ENCODE results near the gene COL4A2. TPM values are rescaled to one million over a fixed set of nuclear protein-coding genes. Genes with fewer than 3 reads are reported as not detected.

Gene COL4A2
- total RNA-seq, 3 donors from 2014 or later = 0.63 to 1.2 (median 1.1) TPM

DNA sequence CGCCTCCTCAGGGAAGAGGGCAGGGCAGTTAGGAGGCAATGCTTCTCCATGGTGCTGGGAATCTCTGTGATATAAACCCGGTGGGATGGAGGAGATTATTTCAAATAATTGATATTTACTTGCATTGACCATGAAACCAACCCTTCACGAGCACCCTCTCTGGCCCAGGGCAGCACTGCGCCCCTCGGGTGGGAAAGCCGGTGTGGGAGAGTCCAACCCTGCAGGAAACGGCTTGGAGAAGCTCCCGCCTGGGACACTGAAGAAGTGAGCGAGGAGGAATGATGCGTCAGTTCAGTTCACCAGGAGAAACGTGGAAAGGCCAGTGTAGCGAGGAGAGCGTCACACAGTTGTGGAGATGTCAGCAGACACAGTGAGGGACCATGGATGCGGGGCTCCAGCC lies 99.9 kb downstream of the COL4A2 start:
- peaks cover 61% of the 10 kb centered on the region for H3K27me3 Mint-ChIP-seq (ENCODE audit: low read depth)
- ATAC-seq (no peak), DNase-seq (no peak)
- no peaks in the 10 kb centered on the region for H3K4me1 Mint-ChIP-seq (ENCODE audit: low read depth)
- no peaks in the 10 kb centered on the region for H3K9me3 Mint-ChIP-seq
- H3K36me3 Mint-ChIP-seq (ENCODE audit: insufficient read depth) = no peaks in the 10 kb centered on the region
- H3K4me3 Mint-ChIP-seq = no peak overlapping the region

GRCh38 chr13:110407531-110407930 lies 100.4 kb downstream of the COL4A2 start:
- Mint-ChIP-seq H3K27me3 (ENCODE audit: low read depth) (peaks cover 61% of the 10 kb centered on the region), H3K4me1 (ENCODE audit: low read depth) (no peaks in the 10 kb centered on the region), H3K36me3 (ENCODE audit: insufficient read depth) (no peaks in the 10 kb centered on the region), H3K9me3 (no peaks in the 10 kb centered on the region), H3K4me3 (no peak overlapping the region)
- DNase-seq (no peak), ATAC-seq (no peak)

DNA sequence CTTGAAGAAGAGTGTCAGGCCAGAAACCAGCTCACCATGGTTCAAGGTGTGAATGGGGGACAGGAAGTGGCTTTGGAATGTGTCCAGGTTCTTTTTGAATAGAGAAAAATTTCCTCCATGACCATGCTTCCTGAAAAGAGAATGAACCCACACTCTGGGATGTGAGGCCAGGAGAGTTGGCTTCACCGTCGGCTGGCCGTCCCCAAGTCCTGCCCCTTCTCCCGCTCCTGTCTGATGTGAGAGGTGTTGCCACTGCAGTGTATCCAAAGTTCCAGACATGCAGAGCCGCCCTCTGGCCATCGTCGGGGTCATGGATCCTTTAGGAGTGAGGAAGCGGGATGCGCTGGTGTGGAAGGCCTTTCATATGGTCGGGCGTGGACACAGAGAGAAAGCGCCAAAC lies 101.2 kb downstream of the COL4A2 start:
- Mint-ChIP-seq H3K4me1 (ENCODE audit: low read depth) (no peaks in the 10 kb centered on the region), H3K9me3 (no peaks in the 10 kb centered on the region), H3K36me3 (ENCODE audit: insufficient read depth) (no peaks in the 10 kb centered on the region), H3K4me3 (no peak overlapping the region), H3K27me3 (ENCODE audit: low read depth) (peaks cover 62% of the 10 kb centered on the region)
- DNase-seq = no peak
- ATAC-seq = no peak

- ATAC-seq (no peak), DNase-seq (no peak)
- no peak overlapping the region for H3K4me3 Mint-ChIP-seq
- no peaks in the 10 kb centered on the region for H3K9me3 Mint-ChIP-seq
- H3K36me3 Mint-ChIP-seq (ENCODE audit: insufficient read depth) = no peaks in the 10 kb centered on the region
- H3K4me1 Mint-ChIP-seq (ENCODE audit: low read depth) = no peaks in the 10 kb centered on the region
- peaks cover 68% of the 10 kb centered on the region for H3K27me3 Mint-ChIP-seq (ENCODE audit: low read depth)
Observed at GRCh38 chr13:110409581-110409992, 102.5 kb downstream of the COL4A2 start.

GRCh38 chr13:110410000-110410399 lies 102.9 kb downstream of the COL4A2 start:
- Mint-ChIP-seq H3K27me3 (ENCODE audit: low read depth) (peaks cover 65% of the 10 kb centered on the region), H3K4me3 (no peak overlapping the region), H3K4me1 (ENCODE audit: low read depth) (no peaks in the 10 kb centered on the region), H3K9me3 (no peaks in the 10 kb centered on the region), H3K36me3 (ENCODE audit: insufficient read depth) (no peaks in the 10 kb centered on the region)
- DNase-seq (no peak), ATAC-seq (no peak)

- H3K4me3 Mint-ChIP-seq = no peak overlapping the region
Observed at GRCh38 chr13:110410936-110411687, 104.0 kb downstream of the COL4A2 start.

GRCh38 chr13:110411688-110412059 lies 104.6 kb downstream of the COL4A2 start:
- Mint-ChIP-seq H3K27me3 (ENCODE audit: low read depth) (peaks cover 66% of the 10 kb centered on the region), H3K4me1 (ENCODE audit: low read depth) (no peaks in the 10 kb centered on the region), H3K4me3 (no peak overlapping the region), H3K9me3 (no peaks in the 10 kb centered on the region), H3K36me3 (ENCODE audit: insufficient read depth) (no peaks in the 10 kb centered on the region)
- DNase-seq = no peak
- ATAC-seq = peak in 1 of 2 donors; percentile 12

More at GRCh38 chr13:110410936-110411687, 104.0 kb downstream of the COL4A2 start:
- ATAC-seq (no peak), DNase-seq (no peak)
- no peaks in the 10 kb centered on the region for H3K36me3 Mint-ChIP-seq (ENCODE audit: insufficient read depth)
- no peaks in the 10 kb centered on the region for H3K9me3 Mint-ChIP-seq
- no peaks in the 10 kb centered on the region for H3K4me1 Mint-ChIP-seq (ENCODE audit: low read depth)
- peaks cover 63% of the 10 kb centered on the region for H3K27me3 Mint-ChIP-seq (ENCODE audit: low read depth)

DNA sequence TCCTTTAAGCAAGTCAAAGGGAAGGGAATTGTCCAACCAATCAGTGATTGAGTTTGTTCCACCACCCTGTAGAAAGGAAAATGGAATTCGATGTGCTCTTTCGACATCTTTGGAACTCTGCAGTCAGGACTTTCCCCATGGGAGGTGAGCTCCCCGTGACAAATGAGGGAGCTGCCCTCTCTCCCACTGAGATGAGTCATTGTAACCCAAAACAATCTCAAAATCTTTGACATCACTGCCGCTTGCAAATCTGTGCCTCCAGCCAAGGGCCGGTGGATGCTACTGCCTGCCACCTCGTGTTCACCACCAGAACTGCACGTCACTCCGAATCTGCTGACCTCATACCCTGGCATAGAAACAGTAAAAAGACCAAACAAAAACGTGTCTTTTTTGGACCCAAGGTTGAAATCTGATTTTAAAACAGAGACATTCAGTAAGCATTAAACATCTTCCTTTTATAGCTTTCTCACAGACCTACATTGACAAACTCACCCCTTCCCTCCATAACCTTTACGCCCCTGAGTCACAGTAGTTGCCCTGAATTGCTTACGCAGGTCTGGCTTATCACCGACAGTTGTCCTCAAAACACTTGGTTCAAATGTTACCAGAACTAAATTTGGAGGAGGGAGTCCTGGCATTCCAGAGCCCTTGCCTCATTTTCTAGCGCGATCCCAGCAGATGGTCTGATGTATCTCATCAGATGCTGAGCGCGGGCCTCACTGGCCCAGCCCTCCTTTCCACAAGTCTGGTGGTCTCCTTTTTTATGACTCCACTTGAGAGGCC lies 105.2 kb downstream of the COL4A2 start:
- peak; percentile 69 to 71 for ATAC-seq
- Mint-ChIP-seq H3K4me3 (no peak overlapping the region), H3K36me3 (ENCODE audit: insufficient read depth) (no peaks in the 10 kb centered on the region)

DNA sequence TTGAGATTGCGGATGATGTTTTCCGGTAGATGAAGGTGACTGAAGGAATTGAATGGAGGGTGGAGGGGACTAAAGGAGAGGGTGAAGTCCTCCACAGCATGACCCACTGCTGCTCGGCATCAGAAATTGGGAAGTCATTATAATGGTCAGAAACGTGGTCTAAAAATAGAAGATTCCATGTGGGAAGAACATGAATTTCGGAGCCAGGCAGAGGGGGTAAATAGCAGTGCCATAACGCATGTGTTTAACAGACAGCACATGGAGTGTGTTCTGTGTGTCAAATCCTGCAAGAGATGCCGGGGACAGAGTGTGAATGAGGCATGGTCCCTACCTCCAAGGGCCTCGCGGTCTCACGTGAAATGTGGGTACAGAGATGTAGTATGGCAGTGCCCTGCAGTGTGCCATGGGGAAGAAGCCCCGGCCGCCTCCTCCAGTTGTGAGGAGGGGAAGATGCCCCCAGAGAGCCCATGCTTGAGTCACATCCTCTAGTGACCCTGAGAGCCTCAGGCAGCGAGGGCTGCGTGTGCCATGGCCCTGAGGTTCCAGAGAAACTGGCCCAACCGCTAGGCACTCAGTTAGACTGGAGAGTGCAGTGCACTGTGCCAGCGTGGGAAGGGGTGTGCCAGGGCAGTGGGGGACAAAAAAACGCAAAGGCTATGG lies 106.1 kb downstream of the COL4A2 start:
- no peaks in the 10 kb centered on the region for H3K36me3 Mint-ChIP-seq (ENCODE audit: insufficient read depth)
- no peaks in the 10 kb centered on the region for H3K9me3 Mint-ChIP-seq
- ATAC-seq (no peak), DNase-seq (no peak)
- peaks cover 69% of the 10 kb centered on the region for H3K27me3 Mint-ChIP-seq (ENCODE audit: low read depth)
- no peak overlapping the region for H3K4me3 Mint-ChIP-seq
- no peaks in the 10 kb centered on the region for H3K4me1 Mint-ChIP-seq (ENCODE audit: low read depth)

More for the DNA sequence above, 105.2 kb downstream of the COL4A2 start:
- no peaks in the 10 kb centered on the region for H3K4me1 Mint-ChIP-seq (ENCODE audit: low read depth)
- DNase-seq = peak; percentile 49
- H3K27me3 Mint-ChIP-seq (ENCODE audit: low read depth) = peaks cover 67% of the 10 kb centered on the region
- no peaks in the 10 kb centered on the region for H3K9me3 Mint-ChIP-seq

DNA sequence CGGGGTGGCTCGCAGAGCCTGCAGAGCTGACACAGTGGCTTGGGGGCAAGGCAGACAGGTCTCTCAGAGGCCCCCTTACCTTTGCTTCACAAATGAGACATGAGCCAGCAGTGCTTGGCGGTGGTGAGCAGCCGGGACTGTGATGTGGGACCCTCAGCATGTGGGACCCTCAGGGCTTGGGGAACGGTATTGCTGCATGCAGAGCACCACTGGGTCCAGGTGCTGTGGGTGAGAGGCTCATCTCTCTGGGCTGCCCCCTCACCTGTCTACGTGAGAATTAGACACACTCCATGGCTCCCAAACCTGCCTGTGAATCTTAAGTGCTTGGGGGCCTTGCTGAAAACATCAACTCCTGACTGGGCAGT lies 106.6 kb downstream of the COL4A2 start:
- Mint-ChIP-seq H3K36me3 (ENCODE audit: insufficient read depth) (no peaks in the 10 kb centered on the region), H3K4me1 (ENCODE audit: low read depth) (no peaks in the 10 kb centered on the region), H3K27me3 (ENCODE audit: low read depth) (peaks cover 75% of the 10 kb centered on the region), H3K4me3 (no peak overlapping the region), H3K9me3 (no peaks in the 10 kb centered on the region)
- DNase-seq (no peak), ATAC-seq (no peak)

- Mint-ChIP-seq H3K36me3 (ENCODE audit: insufficient read depth) (no peaks in the 10 kb centered on the region), H3K27me3 (ENCODE audit: low read depth) (peaks cover 80% of the 10 kb centered on the region), H3K4me1 (ENCODE audit: low read depth) (no peaks in the 10 kb centered on the region), H3K4me3 (no peak overlapping the region), H3K9me3 (no peaks in the 10 kb centered on the region)
- DNase-seq (no peak), ATAC-seq (no peak)
Observed at GRCh38 chr13:110414283-110414682, 107.2 kb downstream of the COL4A2 start.

GRCh38 chr13:110414931-110415330 lies 107.8 kb downstream of the COL4A2 start:
- no peaks in the 10 kb centered on the region for H3K4me1 Mint-ChIP-seq (ENCODE audit: low read depth)
- ATAC-seq (no peak), DNase-seq (no peak)
- H3K36me3 Mint-ChIP-seq (ENCODE audit: insufficient read depth) = no peaks in the 10 kb centered on the region
- no peaks in the 10 kb centered on the region for H3K9me3 Mint-ChIP-seq
- no peak overlapping the region for H3K4me3 Mint-ChIP-seq
- H3K27me3 Mint-ChIP-seq (ENCODE audit: low read depth) = peaks cover 80% of the 10 kb centered on the region

GRCh38 chr13:110415669-110416068 lies 108.6 kb downstream of the COL4A2 start:
- no peak for ATAC-seq
- Mint-ChIP-seq H3K9me3 (no peaks in the 10 kb centered on the region), H3K4me3 (no peak overlapping the region), H3K27me3 (ENCODE audit: low read depth) (peaks cover 81% of the 10 kb centered on the region), H3K4me1 (ENCODE audit: low read depth) (no peaks in the 10 kb centered on the region), H3K36me3 (ENCODE audit: insufficient read depth) (no peaks in the 10 kb centered on the region)
- no peak for DNase-seq

- Mint-ChIP-seq H3K9me3 (no peaks in the 10 kb centered on the region), H3K4me1 (ENCODE audit: low read depth) (peaks cover 5% of the 10 kb centered on the region), H3K27me3 (ENCODE audit: low read depth) (peaks cover 81% of the 10 kb centered on the region), H3K4me3 (no peak overlapping the region), H3K36me3 (ENCODE audit: insufficient read depth) (no peaks in the 10 kb centered on the region)
- DNase-seq = no peak
- no peak for ATAC-seq
Observed at GRCh38 chr13:110416131-110417025, 109.3 kb downstream of the COL4A2 start.

Measured in activated T-cell treated with anti-CD3 and anti-CD28 coated beads, Interleukin-2, amount 50 U/mL, for 4 hours (primary cell).